Measurements from ENCODE around the gene NTN3.
A peak's percentile ranks its signal among the peaks of the same experiment; 100 is the strongest.

The NTN3 gene

DNA sequence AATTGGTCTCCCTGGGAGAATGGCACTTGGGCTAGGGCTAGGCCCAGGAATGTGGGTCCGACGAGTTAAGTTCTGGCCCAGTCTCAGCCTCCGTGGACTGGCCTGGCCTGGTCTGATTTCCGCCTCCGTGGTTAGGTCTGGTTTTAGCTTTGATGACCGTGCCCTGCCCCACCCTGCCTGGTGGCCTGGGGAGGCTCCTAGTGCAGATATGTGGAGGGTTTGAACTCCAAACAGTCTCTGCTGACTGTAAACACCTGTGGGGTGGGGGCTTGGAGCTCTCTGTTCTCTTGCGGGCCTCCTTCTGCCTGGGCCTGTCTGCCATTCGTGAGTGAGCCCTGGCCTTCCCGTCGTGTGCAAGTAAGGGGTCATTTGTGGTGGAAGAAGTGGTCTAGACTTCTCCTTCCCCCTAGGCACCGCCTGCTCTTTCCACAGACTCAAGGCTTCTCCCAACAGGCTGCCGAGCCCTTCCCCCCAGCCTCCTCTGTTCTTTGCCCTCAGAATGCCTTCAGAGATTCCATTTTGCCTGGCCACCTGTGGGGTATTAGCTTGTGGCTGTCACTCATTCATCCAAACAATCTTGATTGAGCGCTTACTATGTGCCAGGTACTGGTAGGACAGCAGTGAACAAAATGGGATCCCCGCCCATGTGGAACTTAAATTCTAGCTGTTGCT, 44.2 kb downstream of the NTN3 start:
- no peak for ATAC-seq

DNA sequence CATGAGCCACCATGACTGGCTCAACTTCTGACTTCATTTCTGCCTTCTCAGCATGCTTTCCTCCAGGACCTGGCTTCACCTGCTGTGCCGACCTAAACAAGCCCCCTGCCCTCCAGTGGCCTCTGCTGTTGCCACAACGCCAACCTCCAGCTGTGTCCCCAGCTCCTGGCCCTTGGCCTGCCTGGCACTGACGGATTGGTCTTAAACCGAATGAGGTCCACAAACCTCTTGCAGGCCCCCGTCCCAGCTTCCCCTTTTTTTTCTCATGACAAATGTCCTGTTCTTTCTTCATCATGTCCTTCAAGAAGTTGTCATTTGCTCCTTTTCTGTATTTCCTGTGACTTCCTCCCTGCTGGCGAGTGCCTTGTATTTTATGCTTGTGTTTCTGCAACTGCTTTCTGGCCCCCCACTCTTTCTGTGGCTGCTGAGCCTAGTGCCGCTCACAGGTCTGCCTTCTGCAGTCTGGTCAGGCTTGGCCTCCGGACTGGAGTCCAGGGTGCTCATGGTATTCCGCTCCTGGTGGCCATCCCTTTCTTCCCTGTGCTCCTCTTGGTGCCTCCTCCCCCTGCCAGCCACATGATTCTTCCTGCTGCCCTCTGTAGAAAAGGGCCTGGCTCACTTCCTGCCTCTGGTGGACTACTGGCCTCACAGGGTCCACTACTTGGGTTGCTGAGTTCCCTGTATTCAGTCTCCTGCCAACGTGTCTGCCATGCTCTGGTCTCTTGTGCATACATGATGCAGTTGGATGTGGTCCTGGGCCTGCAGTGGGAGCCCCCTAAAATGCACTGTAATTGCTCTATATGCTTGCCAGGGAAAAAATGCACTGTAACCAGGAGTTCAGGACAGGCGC, 45.5 kb downstream of the NTN3 start:
- no peak for ATAC-seq

GRCh38 chr16:2517954-2518605, 47.0 kb downstream of the NTN3 start:
- no peak for ATAC-seq

DNA sequence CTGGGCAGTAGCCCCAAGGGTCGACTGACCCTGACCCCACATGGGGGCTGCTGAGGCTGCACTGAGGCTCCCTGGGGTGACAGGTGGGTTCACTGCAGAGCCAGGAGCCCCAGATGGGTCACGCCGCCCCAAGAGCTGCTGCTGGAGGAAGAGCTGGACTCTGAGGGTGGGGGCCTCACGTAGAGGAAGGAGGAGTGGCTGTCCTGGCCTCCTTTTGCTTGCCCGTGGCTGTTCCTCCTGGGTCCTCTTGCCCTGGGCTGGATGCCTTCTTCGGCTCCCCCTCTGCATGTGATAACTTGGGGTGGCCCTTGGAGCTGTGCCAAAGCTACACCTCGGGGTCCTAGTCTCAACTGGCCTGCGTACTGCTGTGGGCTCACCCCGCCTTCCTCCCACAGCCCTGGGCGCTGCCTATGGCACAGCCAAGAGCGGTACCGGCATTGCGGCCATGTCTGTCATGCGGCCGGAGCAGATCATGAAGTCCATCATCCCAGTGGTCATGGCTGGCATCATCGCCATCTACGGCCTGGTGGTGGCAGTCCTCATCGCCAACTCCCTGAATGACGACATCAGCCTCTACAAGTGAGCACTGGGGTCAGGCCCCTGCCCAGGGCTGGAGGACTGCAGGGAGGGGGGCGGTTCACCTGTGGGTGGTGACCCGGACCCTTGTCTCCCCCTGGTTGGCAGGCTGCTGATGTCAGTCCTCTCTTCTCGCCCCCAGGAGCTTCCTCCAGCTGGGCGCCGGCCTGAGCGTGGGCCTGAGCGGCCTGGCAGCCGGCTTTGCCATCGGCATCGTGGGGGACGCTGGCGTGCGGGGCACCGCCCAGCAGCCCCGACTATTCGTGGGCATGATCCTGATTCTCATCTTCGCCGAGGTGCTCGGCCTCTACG, 48.0 kb downstream of the NTN3 start:
- ATAC-seq: no peak

- no peak for ATAC-seq
These were observed 48.6 kb downstream of the NTN3 start for GRCh38 chr16:2519711-2520080.

GRCh38 chr16:2520097-2520783, 49.1 kb downstream of the NTN3 start, which contains the start of gene AMDHD2:
Gene AMDHD2, plus strand, starts transcription at chr16:2520371. Its CDS starts 88 bp downstream, at chr16:2520459.
- ATAC-seq: peak; percentile 73 to 79

GRCh38 chr16:2520784-2521531, 49.9 kb downstream of the NTN3 start:
- ATAC-seq: peak; percentile 53 to 54

All from activated CD4-positive, CD25-positive, alpha-beta regulatory T cell treated with anti-CD3 and anti-CD28 coated beads, Interleukin-2, amount 50 U/mL, for 24 hours (primary cell).